Testis (tissue), 2 donors: ENCODE measurements around the gene VPS13C.

ENCODE experiments used
- POLR2A ChIP-seq: fragments of 450-650 bp; IDR thresholded peaks from one replicate; pipeline ENCODE4 v1.6.1; 2017; ENCODE audit warnings: antibody characterized with exemption, mild to moderate bottlenecking, moderate library complexity
- TF ChIP-seq, protein P1 (sequence below), 3 experiments: fragments of 450-650 bp in 2 of 3; fragments of 200-600 bp in 1 of 3; sonication (generic) in 1 of 3; IDR thresholded peaks; one replicate each; pipeline ENCODE4 v1.5.1; 2016 to 2019; ENCODE audit warnings: antibody characterized with exemption in 3 of 3, mild to moderate bottlenecking in 2 of 3, moderate library complexity in 1 of 3

- TF ChIP-seq, protein P1, sequence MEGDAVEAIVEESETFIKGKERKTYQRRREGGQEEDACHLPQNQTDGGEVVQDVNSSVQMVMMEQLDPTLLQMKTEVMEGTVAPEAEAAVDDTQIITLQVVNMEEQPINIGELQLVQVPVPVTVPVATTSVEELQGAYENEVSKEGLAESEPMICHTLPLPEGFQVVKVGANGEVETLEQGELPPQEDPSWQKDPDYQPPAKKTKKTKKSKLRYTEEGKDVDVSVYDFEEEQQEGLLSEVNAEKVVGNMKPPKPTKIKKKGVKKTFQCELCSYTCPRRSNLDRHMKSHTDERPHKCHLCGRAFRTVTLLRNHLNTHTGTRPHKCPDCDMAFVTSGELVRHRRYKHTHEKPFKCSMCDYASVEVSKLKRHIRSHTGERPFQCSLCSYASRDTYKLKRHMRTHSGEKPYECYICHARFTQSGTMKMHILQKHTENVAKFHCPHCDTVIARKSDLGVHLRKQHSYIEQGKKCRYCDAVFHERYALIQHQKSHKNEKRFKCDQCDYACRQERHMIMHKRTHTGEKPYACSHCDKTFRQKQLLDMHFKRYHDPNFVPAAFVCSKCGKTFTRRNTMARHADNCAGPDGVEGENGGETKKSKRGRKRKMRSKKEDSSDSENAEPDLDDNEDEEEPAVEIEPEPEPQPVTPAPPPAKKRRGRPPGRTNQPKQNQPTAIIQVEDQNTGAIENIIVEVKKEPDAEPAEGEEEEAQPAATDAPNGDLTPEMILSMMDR (IDR thresholded peaks at IDR 0.05), result no peak
- no peak for TF ChIP-seq POLR2A
Measured at GRCh38 chr15:61879219-61879618, 181.0 kb downstream of the VPS13C start.
